H7 (cell line): ENCODE measurements around the gene KRTAP27-1. TPM values are rescaled to one million over a fixed set of nuclear protein-coding genes. Genes with fewer than 3 reads are reported as not detected.

Experiments
- DNase-seq: peaks from one replicate; pipeline ENCODE4 v3.0.0; 2012
- H3K27me3 ChIP-seq: 2 replicates; pipeline ENCODE4 v1.6.0; 2011; ENCODE audit warnings: mild to moderate bottlenecking, low read length; ENCODE audit not compliant: control insufficient read depth, insufficient read depth
- H3K36me3 ChIP-seq: replicated peaks from 2 replicates; pipeline ENCODE4 v1.5.1; 2011; ENCODE audit warnings: low read length; ENCODE audit not compliant: control insufficient read depth, insufficient read depth
- H3K4me3 ChIP-seq: 2 replicates; pipeline ENCODE4 v1.5.1; 2011; ENCODE audit warnings: low read depth, mild to moderate bottlenecking, control low read depth, low read length, moderate library complexity; ENCODE audit not compliant: insufficient read depth
- total RNA-seq: library from RNA; depleted of rRNA; stranded (reverse); fragments of >200 nt; shearing (Covaris generic); gene quantifications from 2 replicates; pipeline ENCODE4 v1.2.3, GENCODE V29; 2014; rRNA removed

The KRTAP27-1 gene
- total RNA-seq = not detected in 2 replicates

GRCh38 chr21:30337276-30337744 lies at the start of gene KRTAP27-1:
TSS of gene KRTAP27-1 (minus strand) at chr21:30337694. CDS start at chr21:30337668, 26 bp downstream.
- Histone ChIP-seq H3K36me3 (no peaks in the 10 kb centered on the region), H3K27me3 (no peaks in the 10 kb centered on the region), H3K4me3 (no peak within 1 kb of the TSS)
- DNase-seq = no peak

- H3K4me3 ChIP-seq = no peak overlapping the region
- DNase-seq = no peak
- H3K36me3 ChIP-seq = no peaks in the 10 kb centered on the region
- H3K27me3 ChIP-seq = no peaks in the 10 kb centered on the region
Observed at GRCh38 chr21:30382201-30382600, 44.7 kb upstream of the KRTAP27-1 start.

DNA sequence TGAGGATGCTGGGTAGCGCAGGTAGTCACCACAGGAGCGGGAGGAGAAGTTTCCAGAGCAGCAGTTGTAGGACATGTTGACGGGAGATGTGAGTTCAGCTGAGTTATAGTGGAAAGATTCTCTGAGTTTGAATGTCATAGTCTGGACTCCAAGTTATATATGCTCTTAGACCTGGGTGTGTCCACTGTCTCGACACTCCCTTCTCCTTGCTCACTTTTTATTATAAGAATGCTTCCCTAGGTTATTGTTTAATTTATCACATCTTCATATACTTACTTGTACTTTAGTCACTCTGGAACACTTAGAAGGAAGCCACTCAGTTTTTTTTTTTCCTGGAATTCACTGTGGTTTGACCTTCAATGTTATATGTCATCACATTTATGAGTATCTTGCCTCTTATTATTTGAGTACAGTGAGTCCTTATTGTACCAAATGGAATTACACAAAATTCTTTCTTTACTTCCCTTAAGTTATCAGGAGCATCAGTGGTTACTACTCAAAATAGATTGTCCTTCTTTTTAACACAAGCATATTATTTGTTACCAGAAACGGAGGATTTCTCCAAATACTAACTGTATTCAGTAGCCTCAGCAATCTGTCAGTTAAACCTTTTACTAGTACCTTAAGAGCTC lies 34.8 kb upstream of the KRTAP27-1 start, which contains the start of gene KRTAP13-2:
Gene KRTAP13-2 (minus strand): TSS at position 133 of the 632 bp plus-strand sequence. CDS start 58 bp downstream, at position 75.
- DNase-seq = no peak
- Histone ChIP-seq H3K4me3 (no peak within 1 kb of the TSS), H3K27me3 (no peaks in the 10 kb centered on the region), H3K36me3 (no peaks in the 10 kb centered on the region)

DNA sequence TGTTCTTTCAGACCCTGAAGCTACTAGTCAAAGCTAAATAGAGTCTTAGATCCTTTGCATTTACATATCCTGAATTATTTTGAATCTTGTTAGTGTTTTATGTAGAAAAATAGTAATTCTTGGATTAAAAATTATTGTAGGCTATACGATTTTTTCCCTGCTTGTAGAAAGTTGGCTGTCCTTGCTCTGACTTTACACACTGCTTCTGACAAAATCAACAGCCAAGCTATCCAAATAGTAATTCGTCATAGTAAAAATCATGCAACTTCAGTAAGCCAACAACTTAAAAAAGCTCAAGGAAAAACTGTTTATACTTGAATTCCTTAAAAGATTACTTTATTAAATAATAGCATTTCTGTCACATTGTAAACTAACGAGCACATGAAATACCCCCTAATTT lies 18.4 kb upstream of the KRTAP27-1 start:
- DNase-seq = no peak
- Histone ChIP-seq H3K4me3 (no peak overlapping the region), H3K27me3 (no peaks in the 10 kb centered on the region), H3K36me3 (no peaks in the 10 kb centered on the region)

GRCh38 chr21:30354308-30355005 lies 17.0 kb upstream of the KRTAP27-1 start:
- Histone ChIP-seq H3K27me3 (no peaks in the 10 kb centered on the region), H3K4me3 (no peak overlapping the region), H3K36me3 (no peaks in the 10 kb centered on the region)
- DNase-seq = no peak

GRCh38 chr21:30351534-30351933 lies 14.0 kb upstream of the KRTAP27-1 start:
- H3K36me3 ChIP-seq = no peaks in the 10 kb centered on the region
- no peaks in the 10 kb centered on the region for H3K27me3 ChIP-seq
- no peak overlapping the region for H3K4me3 ChIP-seq
- DNase-seq = no peak

GRCh38 chr21:30349572-30349971 lies 12.1 kb upstream of the KRTAP27-1 start:
- H3K4me3 ChIP-seq = no peak overlapping the region
- DNase-seq = no peak
- no peaks in the 10 kb centered on the region for H3K36me3 ChIP-seq
- no peaks in the 10 kb centered on the region for H3K27me3 ChIP-seq

DNA sequence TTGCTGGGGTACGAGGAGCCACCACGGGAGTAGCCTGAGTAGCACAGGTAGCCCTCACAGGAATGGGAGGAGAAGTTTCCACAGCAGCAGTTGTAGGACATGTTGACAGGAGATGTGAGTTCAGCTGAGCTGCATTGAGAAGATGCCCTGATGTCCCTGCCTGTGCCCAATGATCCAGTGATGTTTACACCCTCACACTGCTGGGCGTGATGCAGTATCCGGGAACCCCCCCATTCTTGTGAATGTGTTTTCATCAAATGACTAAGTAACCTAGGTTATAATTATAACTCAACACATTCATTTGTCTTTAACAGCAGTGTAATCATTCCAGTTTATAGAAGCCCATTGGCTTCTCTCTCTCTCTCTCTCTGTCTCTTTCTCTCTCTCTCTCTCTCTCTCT lies 11.0 kb upstream of the KRTAP27-1 start, which contains the start of gene KRTAP23-1:
Gene KRTAP23-1 (minus strand): TSS at position 101 of the 400 bp plus-strand sequence. CDS start 0 bp downstream, at position 101.
- no peak for DNase-seq
- Histone ChIP-seq H3K36me3 (no peaks in the 10 kb centered on the region), H3K27me3 (no peaks in the 10 kb centered on the region), H3K4me3 (no peak within 1 kb of the TSS)

- Histone ChIP-seq H3K27me3 (no peaks in the 10 kb centered on the region), H3K36me3 (no peaks in the 10 kb centered on the region), H3K4me3 (no peak overlapping the region)
- DNase-seq = no peak
Observed at GRCh38 chr21:30345014-30345413, 7.5 kb upstream of the KRTAP27-1 start.

DNA sequence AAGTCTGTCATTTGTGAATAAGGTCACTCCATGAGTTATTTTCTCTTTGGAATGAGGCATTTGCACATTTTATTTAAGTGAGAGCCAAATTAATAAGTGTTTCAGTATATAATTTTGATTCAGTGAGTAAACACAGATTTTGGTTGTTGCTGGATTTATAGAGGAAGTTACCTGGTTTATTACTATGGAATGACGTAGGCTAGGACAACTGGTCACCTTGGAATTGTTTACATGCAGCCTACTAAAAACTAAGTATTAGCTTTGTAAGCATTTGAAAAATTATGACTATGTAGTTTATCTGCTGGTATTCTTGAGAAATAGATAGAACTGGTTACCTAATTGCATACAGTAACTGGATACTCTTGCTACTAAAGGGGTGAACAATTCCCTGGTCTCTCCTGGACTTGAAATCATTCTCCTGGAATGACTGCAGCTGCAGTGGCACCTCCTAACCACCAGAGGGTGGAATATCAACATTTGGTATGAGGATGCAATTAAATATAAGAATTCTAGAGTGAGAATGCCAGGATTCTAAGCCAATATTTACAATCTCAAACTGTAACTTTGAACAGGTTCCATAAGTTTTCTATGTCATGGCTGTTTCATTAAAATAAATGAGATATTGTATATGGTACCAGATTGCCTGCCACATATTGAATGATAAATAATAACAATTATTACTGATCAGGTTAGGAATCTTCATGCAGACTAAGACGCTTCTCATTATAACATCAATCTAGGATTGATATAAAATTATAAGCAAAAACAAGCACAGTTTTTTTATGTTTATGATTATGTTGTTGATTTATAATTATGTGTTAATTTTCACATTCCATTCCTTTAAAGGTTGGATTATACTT lies 3.5 kb upstream of the KRTAP27-1 start:
- no peak overlapping the region for H3K4me3 ChIP-seq
- peak; percentile 22 for DNase-seq
- H3K36me3 ChIP-seq = no peaks in the 10 kb centered on the region
- H3K27me3 ChIP-seq = no peaks in the 10 kb centered on the region

DNA sequence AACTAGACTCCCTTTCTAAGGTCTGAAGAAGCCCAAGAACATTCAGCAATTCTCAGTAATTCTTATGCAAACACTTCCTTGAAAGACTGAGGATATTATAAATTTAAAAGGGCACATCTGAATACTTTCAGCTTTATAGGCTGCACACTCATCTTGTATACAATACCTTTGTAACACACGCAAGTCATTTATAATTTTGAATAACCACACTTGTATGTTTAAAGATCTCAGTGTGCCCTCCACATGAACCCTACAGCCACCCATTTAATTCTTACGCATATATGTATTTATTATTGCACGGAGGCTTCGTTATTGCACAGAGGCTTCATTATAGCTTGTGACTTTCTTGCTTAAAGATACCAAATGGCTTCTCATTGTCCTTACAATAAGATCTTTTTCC lies 1.2 kb upstream of the KRTAP27-1 start:
- Histone ChIP-seq H3K36me3 (no peaks in the 10 kb centered on the region), H3K27me3 (no peaks in the 10 kb centered on the region), H3K4me3 (no peak overlapping the region)
- no peak for DNase-seq

DNA sequence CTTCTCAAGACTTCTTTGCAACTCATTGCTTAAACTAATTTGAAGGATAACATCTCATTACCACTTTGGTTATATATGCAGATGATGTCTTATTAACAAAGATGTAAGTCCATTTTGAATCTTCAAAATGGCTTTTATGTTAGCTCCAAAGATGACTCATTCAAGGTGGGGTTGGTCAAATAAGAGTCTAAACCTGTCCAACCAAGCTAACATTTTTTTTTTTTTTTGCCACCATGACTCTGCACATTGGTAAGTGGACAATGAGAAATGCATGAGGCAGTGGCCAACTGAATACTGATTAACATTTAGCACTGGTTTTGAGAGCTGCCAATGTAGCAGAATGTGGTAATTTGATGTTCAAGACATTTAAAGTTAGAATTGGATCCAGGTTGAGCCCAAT lies 278 bp upstream of the KRTAP27-1 start:
- Histone ChIP-seq H3K27me3 (no peaks in the 10 kb centered on the region), H3K4me3 (no peak overlapping the region), H3K36me3 (no peaks in the 10 kb centered on the region)
- DNase-seq = no peak

DNA sequence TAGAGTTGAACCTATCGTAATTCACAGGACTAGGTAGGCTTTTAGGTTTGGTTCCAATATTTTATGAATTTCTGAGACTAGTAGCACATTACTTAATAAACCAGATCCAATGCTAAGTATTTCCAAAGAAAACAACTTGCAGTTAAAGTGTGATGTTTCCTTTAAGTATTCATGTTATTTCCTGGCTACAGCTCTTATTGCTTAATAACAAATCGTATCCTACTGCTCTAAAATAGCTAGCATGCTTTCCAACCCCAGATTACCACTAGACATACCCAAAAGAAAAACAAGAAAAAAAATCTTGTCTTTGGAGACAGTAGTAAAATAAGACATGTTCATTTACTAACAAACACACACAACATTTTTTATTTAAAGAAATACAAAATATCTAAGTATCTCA lies 898 bp downstream of the KRTAP27-1 start:
- H3K27me3 ChIP-seq = no peaks in the 10 kb centered on the region
- no peak overlapping the region for H3K4me3 ChIP-seq
- DNase-seq = no peak
- no peaks in the 10 kb centered on the region for H3K36me3 ChIP-seq

- Histone ChIP-seq H3K27me3 (no peaks in the 10 kb centered on the region), H3K4me3 (no peak overlapping the region), H3K36me3 (no peaks in the 10 kb centered on the region)
- DNase-seq = no peak
Observed at GRCh38 chr21:30333736-30334135, 3.8 kb downstream of the KRTAP27-1 start.
